ENCODE data around the gene CCDC50.

Gene CCDC50

DNA sequence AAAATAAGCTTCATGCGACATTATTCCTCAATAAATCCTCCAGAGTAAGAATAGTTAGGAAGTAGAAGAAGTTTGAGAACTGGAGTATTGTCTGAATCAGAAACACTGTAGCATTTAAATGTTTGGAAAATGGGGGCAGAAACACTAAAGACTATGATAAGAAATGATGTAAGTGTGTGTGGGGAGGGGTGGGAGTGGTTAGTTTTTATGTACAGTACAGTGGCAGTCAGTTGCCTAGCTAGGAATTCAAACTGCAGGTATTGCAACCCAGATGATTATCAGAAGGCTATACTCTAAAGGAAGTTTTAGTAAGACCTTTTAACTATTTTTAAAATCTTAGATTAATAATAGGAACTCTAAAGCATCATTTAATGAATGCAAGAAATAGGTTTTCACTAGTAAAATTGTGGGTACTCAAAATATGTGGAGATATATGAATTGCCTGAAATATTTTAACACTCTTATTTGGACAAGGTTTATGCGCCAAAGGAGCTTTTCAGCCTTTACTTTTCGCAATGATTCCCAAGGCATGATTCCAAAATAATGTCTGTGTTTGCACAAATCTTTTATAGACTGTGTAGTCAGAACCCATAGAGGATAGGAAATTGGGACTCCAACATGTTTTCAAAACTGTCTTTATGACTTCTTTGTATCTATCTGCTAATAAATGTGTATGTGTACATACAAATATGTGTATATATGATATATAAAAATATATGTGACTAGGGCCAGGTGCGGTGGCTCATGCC, 8.0 kb upstream of the CCDC50 start:
- Histone ChIP-seq H3K79me2 (ENCODE audit: control insufficient read depth, low read length) (no peaks in the 10 kb centered on the region), H3K9me2 (replicated peaks; ENCODE audit: control insufficient read depth, low read length) (no peaks in the 10 kb centered on the region), H4K20me1 (ENCODE audit: control insufficient read depth, insufficient read depth, low read depth, low read length) (no peaks in the 10 kb centered on the region), H3K27me3 (ENCODE audit: control insufficient read depth, low read length) (no peaks in the 10 kb centered on the region), H3K4me2 (ENCODE audit: low read length) (no peak overlapping the region), H3K4me1 (ENCODE audit: control insufficient read depth, low read length) (no peaks in the 10 kb centered on the region), H3K27ac (ENCODE audit: low read depth, low read length) (no peak overlapping the region), H3K9me3 (ENCODE audit: control insufficient read depth, insufficient read depth, low read length) (no peaks in the 10 kb centered on the region), H3F3A (ENCODE audit: control insufficient read depth, insufficient read depth) (no peaks in the 10 kb centered on the region), H3K4me3 (ENCODE audit: low read length) (no peak overlapping the region), H3K36me3 (ENCODE audit: control insufficient read depth, low read length) (no peaks in the 10 kb centered on the region)
- TF ChIP-seq CTCF (IDR thresholded peaks at IDR 0.05; ENCODE audit: low read depth, low read length, poor library complexity, severe bottlenecking) (no peak), EZH2phosphoT487 (IDR thresholded peaks at IDR 0.05; ENCODE audit: borderline replicate concordance, low read length) (no peak)

GRCh38 chr3:191324936-191325335, 4.3 kb upstream of the CCDC50 start:
- H3K4me2 ChIP-seq (ENCODE audit: low read length): no peak overlapping the region
- TF ChIP-seq CTCF (IDR thresholded peaks at IDR 0.05; ENCODE audit: low read depth, low read length, poor library complexity, severe bottlenecking) (no peak), EZH2phosphoT487 (IDR thresholded peaks at IDR 0.05; ENCODE audit: borderline replicate concordance, low read length) (no peak)
- no peaks in the 10 kb centered on the region for H4K20me1 ChIP-seq (ENCODE audit: control insufficient read depth, insufficient read depth, low read depth, low read length)
- no peaks in the 10 kb centered on the region for H3K27me3 ChIP-seq (ENCODE audit: control insufficient read depth, low read length)
- H3F3A ChIP-seq (ENCODE audit: control insufficient read depth, insufficient read depth): no peaks in the 10 kb centered on the region
- H3K27ac ChIP-seq (ENCODE audit: low read depth, low read length): no peak overlapping the region
- peaks cover 7% of the 10 kb centered on the region for H3K79me2 ChIP-seq (ENCODE audit: control insufficient read depth, low read length)
- H3K36me3 ChIP-seq (ENCODE audit: control insufficient read depth, low read length): peaks cover 5% of the 10 kb centered on the region
- peaks cover 18% of the 10 kb centered on the region for H3K4me1 ChIP-seq (ENCODE audit: control insufficient read depth, low read length)
- no peaks in the 10 kb centered on the region for H3K9me3 ChIP-seq (ENCODE audit: control insufficient read depth, insufficient read depth, low read length)
- H3K4me3 ChIP-seq (ENCODE audit: low read length): no peak overlapping the region
- no peaks in the 10 kb centered on the region for H3K9me2 ChIP-seq (replicated peaks; ENCODE audit: control insufficient read depth, low read length)

DNA sequence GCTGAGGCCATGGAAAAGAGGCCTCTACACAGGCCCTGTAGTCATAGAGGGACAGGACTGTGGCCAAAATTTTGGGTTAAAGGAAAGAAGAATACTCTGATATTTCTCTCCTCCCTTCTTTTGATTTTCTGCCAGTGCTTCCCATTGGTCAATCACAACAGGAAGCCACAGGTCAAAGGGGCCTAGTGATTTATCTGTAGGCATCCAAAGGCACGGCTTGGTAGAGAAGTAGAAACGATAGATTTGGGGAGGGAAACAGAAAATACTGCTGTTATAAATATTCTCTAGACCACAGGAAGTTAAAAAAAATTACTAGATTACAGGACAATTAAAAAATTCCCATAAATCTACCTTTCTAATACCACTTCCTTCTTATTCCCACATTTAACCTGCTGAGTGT, 1.7 kb upstream of the CCDC50 start:
- H3K9me3 ChIP-seq (ENCODE audit: control insufficient read depth, insufficient read depth, low read length): no peaks in the 10 kb centered on the region
- no peak for TF ChIP-seq CTCF (IDR thresholded peaks at IDR 0.05; ENCODE audit: low read depth, low read length, poor library complexity, severe bottlenecking)
- TF ChIP-seq EZH2phosphoT487 (IDR thresholded peaks at IDR 0.05; ENCODE audit: borderline replicate concordance, low read length): no peak
- no peaks in the 10 kb centered on the region for H3K27me3 ChIP-seq (ENCODE audit: control insufficient read depth, low read length)
- no peak overlapping the region for H3K27ac ChIP-seq (ENCODE audit: low read depth, low read length)
- H3K79me2 ChIP-seq (ENCODE audit: control insufficient read depth, low read length): peaks cover 33% of the 10 kb centered on the region
- H3K9me2 ChIP-seq (replicated peaks; ENCODE audit: control insufficient read depth, low read length): no peaks in the 10 kb centered on the region
- H3K4me2 ChIP-seq (ENCODE audit: low read length): no peak overlapping the region
- H3K36me3 ChIP-seq (ENCODE audit: control insufficient read depth, low read length): peaks cover 5% of the 10 kb centered on the region
- H3F3A ChIP-seq (ENCODE audit: control insufficient read depth, insufficient read depth): no peaks in the 10 kb centered on the region
- no peak overlapping the region for H3K4me3 ChIP-seq (ENCODE audit: low read length)
- H4K20me1 ChIP-seq (ENCODE audit: control insufficient read depth, insufficient read depth, low read depth, low read length): no peaks in the 10 kb centered on the region
- H3K4me1 ChIP-seq (ENCODE audit: control insufficient read depth, low read length): peaks cover 40% of the 10 kb centered on the region
